Osteoblast (primary cell): ENCODE data around the gene SCGB3A1. TPM values are rescaled to one million over a fixed set of nuclear protein-coding genes. Genes with fewer than 3 reads are reported as not detected.
A peak's percentile ranks its signal among the peaks of the same experiment; 100 is the strongest.

Experiments used
- DNase-seq: peaks from one replicate; pipeline ENCODE4 v3.0.0; 2011; ENCODE audit warnings: low spot score, mixed read lengths; ENCODE audit not compliant: insufficient read length; ENCODE audit errors: missing footprints
- H2AFZ ChIP-seq: 2 replicates; pipeline ENCODE4 v1.6.0; 2011; ENCODE audit warnings: mild to moderate bottlenecking, low read length
- H3K27ac ChIP-seq: 2 replicates; pipeline ENCODE4 v1.5.1; 2011; ENCODE audit warnings: mild to moderate bottlenecking, low read depth, low read length, moderate library complexity
- H3K27me3 ChIP-seq: 2 replicates; pipeline ENCODE4 v1.6.0; 2012; ENCODE audit warnings: mild to moderate bottlenecking, control low read depth, inconsistent platforms, low read length, moderate library complexity; ENCODE audit not compliant: insufficient read depth
- H3K36me3 ChIP-seq: 2 replicates; pipeline ENCODE4 v1.5.1; 2011; ENCODE audit warnings: mild to moderate bottlenecking, low read length, control low read depth, moderate library complexity; ENCODE audit not compliant: insufficient read depth
- H3K4me1 ChIP-seq: 2 replicates; pipeline ENCODE4 v1.5.1; 2011; ENCODE audit warnings: mild to moderate bottlenecking, low read length, control low read depth, moderate library complexity; ENCODE audit not compliant: insufficient read depth
- H3K4me2 ChIP-seq: 2 replicates; pipeline ENCODE4 v1.6.0; 2011; ENCODE audit warnings: mild to moderate bottlenecking, low read length; ENCODE audit not compliant: insufficient read depth
- H3K4me3 ChIP-seq: fragments of 200-600 bp; sonication (generic); 3 replicates; pipeline ENCODE4 v1.5.1; 2012; ENCODE audit warnings: mild to moderate bottlenecking, low read length, inconsistent platforms; ENCODE audit not compliant: insufficient read depth
- H3K79me2 ChIP-seq: 2 replicates; pipeline ENCODE4 v1.6.0; 2012; ENCODE audit warnings: mild to moderate bottlenecking, low read length, control low read depth, inconsistent platforms; ENCODE audit not compliant: insufficient read depth
- H3K9me3 ChIP-seq: 2 replicates; pipeline ENCODE4 v1.5.1; 2011; ENCODE audit warnings: low read depth, low read length, control low read depth
- H4K20me1 ChIP-seq: 2 replicates; pipeline ENCODE4 v1.6.0; 2012; ENCODE audit warnings: mild to moderate bottlenecking, low read length, control low read depth; ENCODE audit not compliant: insufficient read depth
- CTCF ChIP-seq: IDR thresholded peaks from 2 replicates; pipeline ENCODE4 v1.5.1; 2011; ENCODE audit warnings: mild to moderate bottlenecking, low read depth, low read length, moderate library complexity; ENCODE audit errors: extremely low read depth
- total RNA-seq: library from RNA; depleted of rRNA; stranded (reverse); fragments of >200 nt; gene quantifications from 2 replicates; pipeline ENCODE4 v1.2.3, GENCODE V29; 2012

Gene SCGB3A1
- total RNA-seq, 1 donor = not detected

DNA sequence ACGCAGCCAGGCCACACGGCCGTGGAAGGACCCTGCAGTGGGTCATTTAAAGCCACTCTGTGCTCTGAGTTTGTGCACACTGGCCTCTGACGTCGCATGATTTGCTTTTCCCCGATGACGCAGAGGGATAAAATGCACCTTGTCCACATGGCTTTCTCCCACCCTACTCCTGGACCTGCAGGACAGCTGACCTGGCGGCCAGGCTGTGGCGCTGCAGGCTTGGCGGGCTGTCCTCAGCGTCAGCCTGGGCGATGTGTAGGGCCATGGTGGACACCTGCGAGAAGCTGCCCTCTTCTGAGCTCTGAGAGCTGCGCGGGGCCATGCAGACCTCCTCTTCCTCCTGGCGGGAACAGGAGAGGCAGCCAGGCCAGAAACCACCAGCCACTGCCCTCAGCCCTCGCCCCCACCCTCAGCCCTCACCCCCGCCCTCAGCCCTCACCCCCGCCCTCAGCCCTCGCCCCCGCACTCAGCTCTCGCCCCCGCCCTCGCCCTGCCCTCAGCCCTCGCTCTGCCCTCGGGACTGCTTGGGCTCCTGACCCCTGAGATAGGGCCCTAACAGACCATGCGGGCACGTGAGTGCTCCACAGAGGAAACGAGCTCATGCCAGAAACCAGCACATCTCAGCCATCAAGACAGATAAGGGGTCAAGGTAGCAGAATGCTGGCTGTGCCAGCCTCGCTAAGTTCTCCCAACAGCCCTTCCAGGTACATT is 20.0 kb upstream of the SCGB3A1 start:
- H3K36me3 ChIP-seq = no peaks in the 10 kb centered on the region
- no peak overlapping the region for H2AFZ ChIP-seq
- H4K20me1 ChIP-seq = no peaks in the 10 kb centered on the region
- no peaks in the 10 kb centered on the region for H3K79me2 ChIP-seq
- no peaks in the 10 kb centered on the region for H3K27me3 ChIP-seq
- no peak overlapping the region for H3K27ac ChIP-seq
- no peaks in the 10 kb centered on the region for H3K4me1 ChIP-seq
- no peak overlapping the region for H3K4me2 ChIP-seq
- DNase-seq = no peak
- no peak for TF ChIP-seq CTCF
- no peak overlapping the region for H3K4me3 ChIP-seq
- no peaks in the 10 kb centered on the region for H3K9me3 ChIP-seq

GRCh38 chr5:180609817-180610550 is 18.7 kb upstream of the SCGB3A1 start:
- H2AFZ ChIP-seq = no peak overlapping the region
- no peak overlapping the region for H3K4me3 ChIP-seq
- no peaks in the 10 kb centered on the region for H4K20me1 ChIP-seq
- TF ChIP-seq CTCF = no peak
- H3K79me2 ChIP-seq = no peaks in the 10 kb centered on the region
- no peak overlapping the region for H3K27ac ChIP-seq
- DNase-seq = peak; percentile 82
- no peaks in the 10 kb centered on the region for H3K36me3 ChIP-seq
- H3K4me1 ChIP-seq = no peaks in the 10 kb centered on the region
- H3K27me3 ChIP-seq = no peaks in the 10 kb centered on the region
- no peak overlapping the region for H3K4me2 ChIP-seq
- no peaks in the 10 kb centered on the region for H3K9me3 ChIP-seq

- H3K4me2 ChIP-seq = no peak overlapping the region
- H3K9me3 ChIP-seq = no peaks in the 10 kb centered on the region
- peak; percentile 79 for DNase-seq
- H3K27ac ChIP-seq = no peak overlapping the region
- no peak overlapping the region for H2AFZ ChIP-seq
- H3K4me1 ChIP-seq = no peaks in the 10 kb centered on the region
- TF ChIP-seq CTCF = no peak
- H4K20me1 ChIP-seq = no peaks in the 10 kb centered on the region
- no peaks in the 10 kb centered on the region for H3K27me3 ChIP-seq
- no peak overlapping the region for H3K4me3 ChIP-seq
- no peaks in the 10 kb centered on the region for H3K79me2 ChIP-seq
- H3K36me3 ChIP-seq = no peaks in the 10 kb centered on the region
These were observed 18.1 kb upstream of the SCGB3A1 start for GRCh38 chr5:180609386-180609785.

GRCh38 chr5:180608572-180609310 is 17.4 kb upstream of the SCGB3A1 start:
- Histone ChIP-seq H3K4me3 (no peak overlapping the region), H3K4me1 (no peaks in the 10 kb centered on the region), H3K4me2 (no peak overlapping the region), H2AFZ (no peak overlapping the region), H3K27ac (no peak overlapping the region), H4K20me1 (no peaks in the 10 kb centered on the region), H3K79me2 (no peaks in the 10 kb centered on the region), H3K36me3 (no peaks in the 10 kb centered on the region), H3K27me3 (no peaks in the 10 kb centered on the region), H3K9me3 (no peaks in the 10 kb centered on the region)
- TF ChIP-seq CTCF = no peak
- DNase-seq = peak; percentile 72
